Measurements from ENCODE around the gene MBD3L5.
A peak's percentile ranks its signal among the peaks of the same experiment; 100 is the strongest.
"Not testable (repeated sequence)": the region's sequence is repeated elsewhere in the genome, so short reads cannot be mapped to it uniquely, and the experiment has no call there.

MBD3L5 gene

GRCh38 chr19:7054635-7055368 lies 24.4 kb downstream of the MBD3L5 start:
- H3K36me3 ChIP-seq (ENCODE audit: control insufficient read depth, insufficient read depth, low read length); H3K9me3 ChIP-seq (ENCODE audit: control insufficient read depth, insufficient read depth, low read length); H3K9ac ChIP-seq (ENCODE audit: low read depth, low read length); H3K4me1 ChIP-seq (ENCODE audit: control insufficient read depth, insufficient read depth, low read length); H3K27me3 ChIP-seq (ENCODE audit: control insufficient read depth, insufficient read depth, low read length); H3K4me3 ChIP-seq (ENCODE audit: low read depth, low read length): not testable (repeated sequence)

GRCh38 chr19:7055679-7056078 lies 25.3 kb downstream of the MBD3L5 start:
- not testable (repeated sequence) for H3K9me3 ChIP-seq (ENCODE audit: control insufficient read depth, insufficient read depth, low read length); H3K4me3 ChIP-seq (ENCODE audit: low read depth, low read length); H3K36me3 ChIP-seq (ENCODE audit: control insufficient read depth, insufficient read depth, low read length); H3K4me1 ChIP-seq (ENCODE audit: control insufficient read depth, insufficient read depth, low read length); H3K9ac ChIP-seq (ENCODE audit: low read depth, low read length); H3K27me3 ChIP-seq (ENCODE audit: control insufficient read depth, insufficient read depth, low read length)

GRCh38 chr19:7056371-7056770 lies 26.0 kb downstream of the MBD3L5 start:
- not testable (repeated sequence) for H3K4me1 ChIP-seq (ENCODE audit: control insufficient read depth, insufficient read depth, low read length); H3K27me3 ChIP-seq (ENCODE audit: control insufficient read depth, insufficient read depth, low read length); H3K9me3 ChIP-seq (ENCODE audit: control insufficient read depth, insufficient read depth, low read length); H3K36me3 ChIP-seq (ENCODE audit: control insufficient read depth, insufficient read depth, low read length); H3K4me3 ChIP-seq (ENCODE audit: low read depth, low read length); H3K9ac ChIP-seq (ENCODE audit: low read depth, low read length)

GRCh38 chr19:7058576-7058975 lies 28.2 kb downstream of the MBD3L5 start, which contains the start of gene MBD3L3:
MBD3L3 (minus strand) TSS chr19:7058676; CDS start chr19:7058605, 71 bp downstream.
- H3K4me1 ChIP-seq (ENCODE audit: control insufficient read depth, insufficient read depth, low read length); H3K27me3 ChIP-seq (ENCODE audit: control insufficient read depth, insufficient read depth, low read length); H3K36me3 ChIP-seq (ENCODE audit: control insufficient read depth, insufficient read depth, low read length); H3K9ac ChIP-seq (ENCODE audit: low read depth, low read length); H3K4me3 ChIP-seq (ENCODE audit: low read depth, low read length); H3K9me3 ChIP-seq (ENCODE audit: control insufficient read depth, insufficient read depth, low read length): not testable (repeated sequence)

GRCh38 chr19:7059977-7060376 lies 29.6 kb downstream of the MBD3L5 start:
- H3K4me1 ChIP-seq (ENCODE audit: control insufficient read depth, insufficient read depth, low read length); H3K4me3 ChIP-seq (ENCODE audit: low read depth, low read length); H3K9me3 ChIP-seq (ENCODE audit: control insufficient read depth, insufficient read depth, low read length); H3K36me3 ChIP-seq (ENCODE audit: control insufficient read depth, insufficient read depth, low read length); H3K9ac ChIP-seq (ENCODE audit: low read depth, low read length); H3K27me3 ChIP-seq (ENCODE audit: control insufficient read depth, insufficient read depth, low read length): not testable (repeated sequence)

- no peaks in the 10 kb centered on the region for H3K4me1 ChIP-seq (ENCODE audit: control insufficient read depth, insufficient read depth, low read length)
- H3K9me3 ChIP-seq (ENCODE audit: control insufficient read depth, insufficient read depth, low read length): no peaks in the 10 kb centered on the region
- H3K27me3 ChIP-seq (ENCODE audit: control insufficient read depth, insufficient read depth, low read length): no peaks in the 10 kb centered on the region
- H3K36me3 ChIP-seq (ENCODE audit: control insufficient read depth, insufficient read depth, low read length): no peaks in the 10 kb centered on the region
- no peak overlapping the region for H3K4me3 ChIP-seq (ENCODE audit: low read depth, low read length)
- H3K9ac ChIP-seq (ENCODE audit: low read depth, low read length): no peak overlapping the region
These were observed 33.0 kb downstream of the MBD3L5 start for GRCh38 chr19:7063339-7063738.

GRCh38 chr19:7063764-7064418 lies 33.5 kb downstream of the MBD3L5 start:
- H3K9me3 ChIP-seq (ENCODE audit: control insufficient read depth, insufficient read depth, low read length): no peaks in the 10 kb centered on the region

GRCh38 chr19:7067122-7067521 lies 36.7 kb downstream of the MBD3L5 start:
- H3K4me3 ChIP-seq (ENCODE audit: low read depth, low read length); H3K9ac ChIP-seq (ENCODE audit: low read depth, low read length); H3K36me3 ChIP-seq (ENCODE audit: control insufficient read depth, insufficient read depth, low read length); H3K9me3 ChIP-seq (ENCODE audit: control insufficient read depth, insufficient read depth, low read length); H3K27me3 ChIP-seq (ENCODE audit: control insufficient read depth, insufficient read depth, low read length); H3K4me1 ChIP-seq (ENCODE audit: control insufficient read depth, insufficient read depth, low read length): not testable (repeated sequence)

More at GRCh38 chr19:7063764-7064418, 33.5 kb downstream of the MBD3L5 start:
- Histone ChIP-seq H3K27me3 (ENCODE audit: control insufficient read depth, insufficient read depth, low read length) (no peaks in the 10 kb centered on the region), H3K36me3 (ENCODE audit: control insufficient read depth, insufficient read depth, low read length) (no peaks in the 10 kb centered on the region), H3K4me1 (ENCODE audit: control insufficient read depth, insufficient read depth, low read length) (no peaks in the 10 kb centered on the region), H3K4me3 (ENCODE audit: low read depth, low read length) (no peak overlapping the region), H3K9ac (ENCODE audit: low read depth, low read length) (no peak overlapping the region)

- H3K9ac ChIP-seq (ENCODE audit: low read depth, low read length): no peak overlapping the region
- no peaks in the 10 kb centered on the region for H3K4me1 ChIP-seq (ENCODE audit: control insufficient read depth, insufficient read depth, low read length)
- peaks cover 6% of the 10 kb centered on the region for H3K36me3 ChIP-seq (ENCODE audit: control insufficient read depth, insufficient read depth, low read length)
- no peak overlapping the region for H3K4me3 ChIP-seq (ENCODE audit: low read depth, low read length)
- no peaks in the 10 kb centered on the region for H3K27me3 ChIP-seq (ENCODE audit: control insufficient read depth, insufficient read depth, low read length)
- no peaks in the 10 kb centered on the region for H3K9me3 ChIP-seq (ENCODE audit: control insufficient read depth, insufficient read depth, low read length)
These were observed 37.3 kb downstream of the MBD3L5 start for GRCh38 chr19:7067716-7068115.

- Histone ChIP-seq H3K4me3 (ENCODE audit: low read depth, low read length) (no peak overlapping the region), H3K9me3 (ENCODE audit: control insufficient read depth, insufficient read depth, low read length) (no peaks in the 10 kb centered on the region), H3K4me1 (ENCODE audit: control insufficient read depth, insufficient read depth, low read length) (no peaks in the 10 kb centered on the region), H3K36me3 (ENCODE audit: control insufficient read depth, insufficient read depth, low read length) (peaks cover 13% of the 10 kb centered on the region), H3K27me3 (ENCODE audit: control insufficient read depth, insufficient read depth, low read length) (no peaks in the 10 kb centered on the region), H3K9ac (ENCODE audit: low read depth, low read length) (no peak overlapping the region)
These were observed 38.2 kb downstream of the MBD3L5 start for GRCh38 chr19:7068599-7068998.

GRCh38 chr19:7069042-7069903 lies 38.9 kb downstream of the MBD3L5 start, which contains the start of gene ZNF557:
ZNF557 (plus strand) TSS chr19:7069703; CDS start chr19:7075075, 5,372 bp downstream.
- Histone ChIP-seq H3K27me3 (ENCODE audit: control insufficient read depth, insufficient read depth, low read length) (no peaks in the 10 kb centered on the region), H3K9ac (ENCODE audit: low read depth, low read length) (peak within 1 kb of the TSS; percentile 85), H3K36me3 (ENCODE audit: control insufficient read depth, insufficient read depth, low read length) (peaks cover 15% of the 10 kb centered on the region), H3K4me3 (ENCODE audit: low read depth, low read length) (peak within 1 kb of the TSS; percentile 89), H3K9me3 (ENCODE audit: control insufficient read depth, insufficient read depth, low read length) (no peaks in the 10 kb centered on the region), H3K4me1 (ENCODE audit: control insufficient read depth, insufficient read depth, low read length) (no peaks in the 10 kb centered on the region)
